Measurements from ENCODE around the gene DUOX2. TPM values are rescaled to one million over a fixed set of nuclear protein-coding genes. Genes with fewer than 3 reads are reported as not detected.

The DUOX2 gene
- polyA plus RNA-seq, 4 donors, result 0.38 to 8.7 TPM; not detected in 2

DNA sequence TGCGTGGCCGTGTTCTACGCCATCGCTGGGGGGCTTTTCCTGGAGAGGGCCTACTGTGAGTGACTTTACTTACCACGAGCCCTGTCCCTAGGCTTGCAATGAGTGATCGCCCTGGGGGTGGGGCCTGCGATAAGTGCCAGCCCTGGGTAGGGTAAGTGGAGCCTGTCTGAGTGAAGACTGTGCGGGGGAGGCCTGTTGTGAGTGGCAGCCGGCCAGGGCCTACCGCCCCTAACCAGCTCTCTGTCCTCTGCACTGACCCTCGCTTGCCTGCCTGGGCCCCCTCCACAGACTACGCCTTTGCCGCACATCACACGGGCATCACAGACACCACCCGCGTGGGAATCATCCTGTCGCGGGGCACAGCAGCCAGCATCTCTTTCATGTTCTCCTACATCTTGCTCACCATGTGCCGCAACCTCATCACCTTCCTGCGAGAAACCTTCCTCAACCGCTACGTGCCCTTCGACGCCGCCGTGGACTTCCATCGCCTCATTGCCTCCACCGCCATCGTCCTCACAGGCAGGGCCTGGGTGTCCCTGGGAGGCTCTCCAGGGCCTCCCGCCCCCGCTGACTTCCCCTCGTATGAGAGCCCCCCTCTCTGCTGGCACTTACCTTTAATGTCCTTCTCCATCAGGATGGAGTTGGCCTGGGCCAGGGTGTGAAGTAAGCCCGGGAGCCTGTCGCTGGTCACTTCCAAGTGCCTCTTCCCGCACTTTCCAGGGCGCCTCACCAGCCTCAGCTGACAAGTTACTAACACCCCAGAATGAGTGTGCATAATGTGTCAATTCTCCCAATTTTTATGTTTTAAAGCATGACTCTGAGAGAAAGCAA is 38.2 kb upstream of the DUOX2 start:
- Histone ChIP-seq H3K4me3 (ENCODE audit: low read depth in 1 of 3, low read length in 3 of 3) (no peak overlapping the region), H3K9me3 (ENCODE audit: control insufficient read depth in 2 of 2, insufficient read depth in 1 of 2, low read depth in 1 of 2, low read length in 1 of 2) (no peaks in the 10 kb centered on the region), H3K36me3 (ENCODE audit: control insufficient read depth in 3 of 3, insufficient read depth in 2 of 3, low read depth in 1 of 3, low read length in 3 of 3) (peaks cover 0 to 19% (median 0%) of the 10 kb centered on the region in 3 donors), H3K27ac (ENCODE audit: low read depth in 1 of 3, low read length in 2 of 3) (no peak overlapping the region), H3K27me3 (ENCODE audit: control insufficient read depth in 3 of 3, insufficient read depth in 3 of 3, low read length in 3 of 3) (no peaks in the 10 kb centered on the region), H3K4me1 (ENCODE audit: control insufficient read depth in 3 of 3, insufficient read depth in 2 of 3, low read depth in 1 of 3, low read length in 2 of 3) (no peaks in the 10 kb centered on the region)
- WGBS, 3 donors, result 95 to 97% (median 96%) methylated on average over 33 to 36 of the region's 36 CpGs
- DNase-seq, result no peak
- no peak for FAIRE-seq

DNA sequence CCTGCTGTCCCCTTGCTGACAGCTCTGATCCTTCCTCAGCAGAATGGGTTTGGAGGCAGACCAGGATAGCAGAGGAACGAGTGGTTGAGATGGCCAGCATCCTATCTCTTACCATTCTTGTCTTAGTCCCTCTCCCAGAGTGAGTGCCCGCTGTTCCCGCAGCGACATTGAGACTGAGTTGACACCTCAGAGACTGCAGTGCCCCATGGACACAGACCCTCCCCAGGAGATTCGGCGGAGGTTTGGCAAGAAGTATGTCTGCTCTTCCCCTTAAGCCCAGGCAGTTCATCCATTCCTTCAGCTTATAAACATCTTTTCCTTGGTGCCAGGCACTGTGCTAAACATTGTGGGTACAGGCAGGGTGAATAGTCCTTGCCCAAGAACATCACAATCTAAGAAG is 37.0 kb upstream of the DUOX2 start:
- Histone ChIP-seq H3K9me3 (ENCODE audit: control insufficient read depth in 2 of 2, insufficient read depth in 1 of 2, low read depth in 1 of 2, low read length in 1 of 2) (no peaks in the 10 kb centered on the region), H3K27me3 (ENCODE audit: control insufficient read depth in 3 of 3, insufficient read depth in 3 of 3, low read length in 3 of 3) (no peaks in the 10 kb centered on the region), H3K27ac (ENCODE audit: low read depth in 1 of 3, low read length in 2 of 3) (no peak overlapping the region), H3K4me3 (ENCODE audit: low read depth in 1 of 3, low read length in 3 of 3) (no peak overlapping the region), H3K4me1 (ENCODE audit: control insufficient read depth in 3 of 3, insufficient read depth in 2 of 3, low read depth in 1 of 3, low read length in 2 of 3) (no peaks in the 10 kb centered on the region), H3K36me3 (ENCODE audit: control insufficient read depth in 3 of 3, insufficient read depth in 2 of 3, low read depth in 1 of 3, low read length in 3 of 3) (peaks cover 0 to 16% (median 0%) of the 10 kb centered on the region in 3 donors)
- FAIRE-seq (no peak), DNase-seq (no peak)
- 92 to 95% (median 93%) methylated on average over 6 of the region's 6 CpGs for WGBS, 3 donors

DNA sequence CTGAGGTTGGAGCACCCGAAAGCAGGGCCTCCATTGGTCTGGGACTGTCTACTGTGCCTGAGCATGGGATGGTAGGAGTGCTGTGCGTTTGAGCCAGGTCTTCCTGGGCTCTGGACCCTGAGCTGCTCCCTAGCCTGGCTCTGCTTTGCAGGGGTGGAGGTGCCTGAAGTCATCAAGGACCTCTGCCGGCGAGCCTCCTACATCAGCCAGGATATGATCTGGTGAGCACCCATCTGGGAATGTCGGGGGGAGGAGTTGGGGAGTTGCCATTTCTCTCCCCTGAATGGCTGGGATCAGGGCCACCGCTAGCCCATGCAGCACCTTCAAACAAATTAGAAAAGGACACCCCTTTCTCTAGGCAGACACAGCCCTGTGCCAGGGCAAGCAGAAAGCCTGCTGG is 36.5 kb upstream of the DUOX2 start:
- H3K27ac ChIP-seq (ENCODE audit: low read depth in 1 of 3, low read length in 2 of 3), result no peak overlapping the region
- H3K4me1 ChIP-seq (ENCODE audit: control insufficient read depth in 3 of 3, insufficient read depth in 2 of 3, low read depth in 1 of 3, low read length in 2 of 3), result no peaks in the 10 kb centered on the region
- DNase-seq (no peak), FAIRE-seq (no peak)
- no peaks in the 10 kb centered on the region for H3K27me3 ChIP-seq (ENCODE audit: control insufficient read depth in 3 of 3, insufficient read depth in 3 of 3, low read length in 3 of 3)
- H3K4me3 ChIP-seq (ENCODE audit: low read depth in 1 of 3, low read length in 3 of 3), result no peak overlapping the region
- H3K9me3 ChIP-seq (ENCODE audit: control insufficient read depth in 2 of 2, insufficient read depth in 1 of 2, low read depth in 1 of 2, low read length in 1 of 2), result no peaks in the 10 kb centered on the region
- WGBS, 3 donors, result 76 to 88% (median 88%) methylated on average over 6 of the region's 6 CpGs
- H3K36me3 ChIP-seq (ENCODE audit: control insufficient read depth in 3 of 3, insufficient read depth in 2 of 3, low read depth in 1 of 3, low read length in 3 of 3), result peaks cover 0 to 16% (median 0%) of the 10 kb centered on the region in 3 donors

DNA sequence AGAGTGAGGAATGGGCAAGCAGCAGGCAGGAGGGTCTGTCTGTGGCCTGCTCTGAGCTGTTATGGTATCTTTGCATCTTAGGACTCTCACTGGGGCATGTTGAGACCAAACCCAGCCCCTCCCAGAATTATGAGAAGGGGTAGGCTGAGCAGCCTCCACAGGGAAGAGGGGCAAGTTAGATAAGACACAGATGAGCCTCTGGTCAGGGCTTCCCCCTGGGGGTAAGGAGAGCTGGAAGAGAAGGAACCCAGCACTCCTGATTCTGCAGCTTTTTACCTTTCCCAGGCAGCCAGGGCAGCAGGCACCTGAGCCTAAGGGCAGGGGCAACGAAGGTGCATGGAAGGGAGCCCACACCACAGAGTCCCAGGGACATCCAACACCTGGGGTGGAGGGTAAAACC is 35.1 kb upstream of the DUOX2 start:
- H3K27me3 ChIP-seq (ENCODE audit: control insufficient read depth in 3 of 3, insufficient read depth in 3 of 3, low read length in 3 of 3), result no peaks in the 10 kb centered on the region
- no peak for DNase-seq
- no peaks in the 10 kb centered on the region for H3K4me1 ChIP-seq (ENCODE audit: control insufficient read depth in 3 of 3, insufficient read depth in 2 of 3, low read depth in 1 of 3, low read length in 2 of 3)
- FAIRE-seq, result no peak
- H3K36me3 ChIP-seq (ENCODE audit: control insufficient read depth in 3 of 3, insufficient read depth in 2 of 3, low read depth in 1 of 3, low read length in 3 of 3), result peaks cover 0 to 16% (median 0%) of the 10 kb centered on the region in 3 donors
- no peaks in the 10 kb centered on the region for H3K9me3 ChIP-seq (ENCODE audit: control insufficient read depth in 2 of 2, insufficient read depth in 1 of 2, low read depth in 1 of 2, low read length in 1 of 2)
- H3K27ac ChIP-seq (ENCODE audit: low read depth in 1 of 3, low read length in 2 of 3), result no peak overlapping the region
- no peak overlapping the region for H3K4me3 ChIP-seq (ENCODE audit: low read depth in 1 of 3, low read length in 3 of 3)
- 74 to 87% (median 79%) methylated on average over 1 of the region's 1 CpG for WGBS, 3 donors

DNA sequence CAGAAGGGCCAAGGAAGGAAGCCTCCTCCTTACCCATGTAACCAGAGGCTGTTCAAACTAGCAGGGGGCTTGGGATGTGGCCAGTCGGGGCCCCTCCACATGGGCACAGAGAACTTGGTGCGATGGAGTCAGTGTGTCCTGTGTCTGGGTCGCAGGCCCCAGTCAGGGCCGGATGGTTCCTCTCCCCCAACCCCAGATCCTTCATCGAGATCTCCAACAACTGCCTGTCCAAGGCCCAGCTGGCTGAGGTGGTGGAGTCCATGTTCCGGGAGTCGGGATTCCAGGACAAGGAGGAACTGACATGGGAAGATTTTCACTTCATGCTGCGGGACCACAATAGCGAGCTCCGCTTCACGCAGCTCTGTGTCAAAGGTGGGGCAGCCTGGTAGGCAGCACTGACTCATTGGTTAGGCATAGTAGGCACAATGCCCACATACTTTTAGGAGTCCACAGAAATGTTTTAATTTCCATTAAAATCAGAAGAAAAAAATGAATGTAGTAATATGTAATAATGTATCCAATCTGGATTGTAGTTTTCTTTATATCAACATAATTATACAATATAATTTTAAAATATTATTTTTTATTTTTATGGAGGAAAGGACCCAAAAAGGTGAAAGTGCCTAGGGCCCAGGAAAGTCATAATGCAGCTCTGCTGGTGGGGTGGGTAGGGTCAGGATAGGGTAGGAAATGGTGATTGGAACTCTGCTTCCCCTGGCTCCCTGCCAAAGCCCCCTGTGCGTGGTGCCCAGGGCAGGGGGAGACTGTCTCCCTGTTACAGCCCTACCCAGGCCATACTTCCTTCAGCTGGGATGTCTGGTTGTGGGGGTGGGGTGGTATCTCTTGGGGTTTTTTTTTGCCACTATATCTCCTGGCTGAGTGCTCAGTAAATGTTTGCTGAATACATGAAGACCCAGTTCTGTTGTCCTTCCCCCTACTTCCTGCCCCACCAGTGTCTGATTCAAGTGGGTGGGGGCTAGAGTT is 34.4 kb upstream of the DUOX2 start:
- no peaks in the 10 kb centered on the region for H3K9me3 ChIP-seq (ENCODE audit: control insufficient read depth in 2 of 2, insufficient read depth in 1 of 2, low read depth in 1 of 2, low read length in 1 of 2)
- WGBS, 3 donors, result 85 to 87% (median 86%) methylated on average over 12 of the region's 12 CpGs
- FAIRE-seq, result no peak
- H3K36me3 ChIP-seq (ENCODE audit: control insufficient read depth in 3 of 3, insufficient read depth in 2 of 3, low read depth in 1 of 3, low read length in 3 of 3), result peaks cover 0 to 19% (median 0%) of the 10 kb centered on the region in 3 donors
- no peaks in the 10 kb centered on the region for H3K27me3 ChIP-seq (ENCODE audit: control insufficient read depth in 3 of 3, insufficient read depth in 3 of 3, low read length in 3 of 3)
- no peak for DNase-seq
- H3K27ac ChIP-seq (ENCODE audit: low read depth in 1 of 3, low read length in 2 of 3), result no peak overlapping the region
- H3K4me3 ChIP-seq (ENCODE audit: low read depth in 1 of 3, low read length in 3 of 3), result no peak overlapping the region
- no peaks in the 10 kb centered on the region for H3K4me1 ChIP-seq (ENCODE audit: control insufficient read depth in 3 of 3, insufficient read depth in 2 of 3, low read depth in 1 of 3, low read length in 2 of 3)

DNA sequence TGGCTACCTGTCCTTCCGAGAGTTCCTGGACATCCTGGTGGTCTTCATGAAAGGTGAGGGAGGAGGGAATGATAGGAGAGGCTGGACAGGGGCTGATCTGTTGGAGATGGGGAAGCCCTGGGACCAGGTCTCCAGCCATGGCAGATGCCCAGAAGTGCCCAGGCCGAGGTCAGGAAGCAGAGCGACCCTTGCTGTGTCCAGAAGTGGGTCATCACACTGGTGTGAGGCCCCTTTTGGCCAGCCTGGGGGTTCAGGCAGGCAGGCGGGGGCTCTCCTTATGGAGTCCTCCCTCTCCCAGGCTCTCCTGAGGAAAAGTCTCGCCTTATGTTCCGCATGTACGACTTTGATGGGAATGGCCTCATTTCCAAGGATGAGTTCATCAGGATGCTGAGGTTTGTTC is 33.6 kb upstream of the DUOX2 start:
- Histone ChIP-seq H3K4me1 (ENCODE audit: control insufficient read depth in 3 of 3, insufficient read depth in 2 of 3, low read depth in 1 of 3, low read length in 2 of 3) (no peaks in the 10 kb centered on the region), H3K36me3 (ENCODE audit: control insufficient read depth in 3 of 3, insufficient read depth in 2 of 3, low read depth in 1 of 3, low read length in 3 of 3) (peaks cover 0 to 18% (median 0%) of the 10 kb centered on the region in 3 donors), H3K4me3 (ENCODE audit: low read depth in 1 of 3, low read length in 3 of 3) (no peak overlapping the region), H3K27ac (ENCODE audit: low read depth in 1 of 3, low read length in 2 of 3) (no peak overlapping the region), H3K27me3 (ENCODE audit: control insufficient read depth in 3 of 3, insufficient read depth in 3 of 3, low read length in 3 of 3) (no peaks in the 10 kb centered on the region), H3K9me3 (ENCODE audit: control insufficient read depth in 2 of 2, insufficient read depth in 1 of 2, low read depth in 1 of 2, low read length in 1 of 2) (no peaks in the 10 kb centered on the region)
- WGBS, 3 donors, result 87 to 96% (median 96%) methylated on average over 7 of the region's 7 CpGs
- DNase-seq (no peak), FAIRE-seq (no peak)

DNA sequence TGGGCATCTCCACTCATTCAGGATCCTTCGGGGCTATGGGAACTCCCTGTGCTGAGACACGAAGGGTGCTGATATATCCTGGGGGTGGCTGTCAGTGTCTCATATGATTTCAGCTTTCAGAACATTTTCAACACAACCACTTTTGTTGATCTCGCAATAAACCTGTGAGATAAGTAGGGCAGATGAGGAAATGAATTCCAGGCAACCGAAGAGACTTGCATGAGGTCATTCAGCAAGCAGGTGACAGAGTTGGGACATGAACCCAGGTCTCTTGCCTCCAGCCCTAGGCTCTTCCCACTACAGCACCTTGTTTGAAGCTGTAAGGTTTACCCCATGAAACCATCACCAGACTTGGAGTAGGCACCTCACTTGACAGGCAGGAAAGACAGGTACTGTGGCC is 32.4 kb upstream of the DUOX2 start:
- Histone ChIP-seq H3K36me3 (ENCODE audit: control insufficient read depth in 3 of 3, insufficient read depth in 2 of 3, low read depth in 1 of 3, low read length in 3 of 3) (peaks cover 0 to 6% (median 0%) of the 10 kb centered on the region in 3 donors), H3K27me3 (ENCODE audit: control insufficient read depth in 3 of 3, insufficient read depth in 3 of 3, low read length in 3 of 3) (no peaks in the 10 kb centered on the region), H3K4me1 (ENCODE audit: control insufficient read depth in 3 of 3, insufficient read depth in 2 of 3, low read depth in 1 of 3, low read length in 2 of 3) (no peaks in the 10 kb centered on the region), H3K27ac (ENCODE audit: low read depth in 1 of 3, low read length in 2 of 3) (no peak overlapping the region), H3K4me3 (ENCODE audit: low read depth in 1 of 3, low read length in 3 of 3) (no peak overlapping the region), H3K9me3 (ENCODE audit: control insufficient read depth in 2 of 2, insufficient read depth in 1 of 2, low read depth in 1 of 2, low read length in 1 of 2) (no peaks in the 10 kb centered on the region)
- WGBS, 3 donors, result 23 to 56% (median 38%) methylated on average over 4 of the region's 4 CpGs
- FAIRE-seq, result no peak
- DNase-seq, result peak; percentile 50 to 51

DNA sequence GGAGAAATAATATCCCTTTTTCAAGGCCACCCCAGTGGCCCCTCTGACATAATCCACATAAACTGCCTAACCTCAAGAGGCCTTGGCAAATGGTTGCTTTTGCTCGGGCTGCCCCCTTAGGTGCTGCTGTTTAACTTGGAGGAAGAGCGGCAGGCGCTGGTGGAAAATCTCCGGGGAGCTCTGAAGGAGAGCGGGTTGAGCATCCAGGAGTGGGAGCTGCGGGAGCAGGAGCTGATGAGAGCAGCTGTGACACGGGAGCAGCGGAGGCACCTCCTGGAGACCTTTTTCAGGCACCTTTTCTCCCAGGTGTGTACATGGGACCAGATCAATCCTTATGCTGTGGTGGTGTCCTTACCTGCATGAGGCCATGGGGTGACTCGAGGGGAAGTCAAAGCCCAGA is 30.8 kb upstream of the DUOX2 start:
- no peaks in the 10 kb centered on the region for H3K9me3 ChIP-seq (ENCODE audit: control insufficient read depth in 2 of 2, insufficient read depth in 1 of 2, low read depth in 1 of 2, low read length in 1 of 2)
- peaks cover 0 to 3% (median 0%) of the 10 kb centered on the region in 3 donors for H3K36me3 ChIP-seq (ENCODE audit: control insufficient read depth in 3 of 3, insufficient read depth in 2 of 3, low read depth in 1 of 3, low read length in 3 of 3)
- 80 to 88% (median 87%) methylated on average over 9 of the region's 9 CpGs for WGBS, 3 donors
- no peak for FAIRE-seq
- no peak for DNase-seq
- no peaks in the 10 kb centered on the region for H3K27me3 ChIP-seq (ENCODE audit: control insufficient read depth in 3 of 3, insufficient read depth in 3 of 3, low read length in 3 of 3)
- no peak overlapping the region for H3K4me3 ChIP-seq (ENCODE audit: low read depth in 1 of 3, low read length in 3 of 3)
- H3K27ac ChIP-seq (ENCODE audit: low read depth in 1 of 3, low read length in 2 of 3), result no peak overlapping the region
- no peaks in the 10 kb centered on the region for H3K4me1 ChIP-seq (ENCODE audit: control insufficient read depth in 3 of 3, insufficient read depth in 2 of 3, low read depth in 1 of 3, low read length in 2 of 3)
